K562 (cell line): ENCODE results near the gene RAPGEFL1.

ENCODE experiments used
- EP300 ChIP-seq: IDR thresholded peaks from 2 replicates; pipeline ENCODE4 v1.6.1; 2012; ENCODE audit warnings: low read length, improper control_type of control experiment
- FOSL1 ChIP-seq: fragments of 200-800 bp; sonication (Bioruptor generic); conservative IDR thresholded peaks from 2 replicates; pipeline ENCODE4 v1.6.1; 2016; ENCODE audit warnings: missing genetic modification characterization, missing compliant biosample characterization
- FOXK2 ChIP-seq, 2 experiments: fragments of 450-650 bp; IDR thresholded peaks in 1 of 2; conservative IDR thresholded peaks in 1 of 2; 2 replicates each; pipeline ENCODE4 v1.6.1; 2016; ENCODE audit warnings: low read depth in 2 of 2, mild to moderate bottlenecking in 1 of 2
- GTF2E2 ChIP-seq: fragments of 200-800 bp; sonication (Bioruptor generic); IDR thresholded peaks from 2 replicates; pipeline ENCODE4 v1.6.1; 2016; ENCODE audit warnings: missing genetic modification characterization, missing compliant biosample characterization
- HDAC3 ChIP-seq: fragments of 450-650 bp; IDR thresholded peaks from 2 replicates; pipeline ENCODE4 v1.6.1; 2018; ENCODE audit warnings: borderline replicate concordance, mild to moderate bottlenecking, moderate library complexity; ENCODE audit not compliant: partially characterized antibody
- MXI1 ChIP-seq: IDR thresholded peaks from 2 replicates; pipeline ENCODE4 v1.6.1; 2011; ENCODE audit warnings: low read depth, mild to moderate bottlenecking, improper control_type of control experiment, low read length
- RBM17 ChIP-seq: fragments of 200-400 bp; formaldehyde crosslinking; IDR thresholded peaks from 2 replicates; pipeline ENCODE4 v1.6.1; 2017; ENCODE audit warnings: low read depth, mild to moderate bottlenecking, low read length, borderline replicate concordance
- RNF2 ChIP-seq: sonication (generic); IDR thresholded peaks from 2 replicates; pipeline ENCODE4 v1.6.1; 2016
- TOE1 ChIP-seq, 2 experiments: fragments of 450-650 bp in 1 of 2; sonication (generic) in 1 of 2; formaldehyde crosslinking in 1 of 2; IDR thresholded peaks; 2 replicates each; pipeline versions ENCODE4 v1.7.1 to v1.8.0; 2016 to 2022; ENCODE audit warnings: borderline replicate concordance in 2 of 2, mild to moderate bottlenecking in 2 of 2, antibody characterized with exemption in 1 of 2, inconsistent platforms in 1 of 2, low read depth in 1 of 2, missing genetic modification reagents in 1 of 2, moderate library complexity in 1 of 2
- ZNF699 ChIP-seq: fragments of 250-450 bp; sonication (Bioruptor Pico); IDR thresholded peaks from 2 replicates; pipeline ENCODE4 v1.8.0; 2021; ENCODE audit warnings: mild to moderate bottlenecking, moderate library complexity; ENCODE audit not compliant: insufficient replicate concordance
- TF ChIP-seq, protein P1 (sequence below): IDR thresholded peaks from 2 replicates; pipeline ENCODE4 v1.6.1; 2012; ENCODE audit warnings: low read depth, low read length, improper control_type of control experiment, borderline replicate concordance
- TF ChIP-seq, protein P2 (sequence below), 2 experiments: IDR thresholded peaks; 2 replicates each; pipeline ENCODE4 v1.6.1; 2012; ENCODE audit warnings: improper control_type of control experiment in 2 of 2, low read depth in 2 of 2, low read length in 2 of 2, borderline replicate concordance in 1 of 2
- TF ChIP-seq, protein P3 (sequence below): sonication (generic); formaldehyde crosslinking; IDR thresholded peaks from 2 replicates; pipeline ENCODE4 v1.8.1; 2023; ENCODE audit warnings: mild to moderate bottlenecking, missing genetic modification reagents
- TF ChIP-seq, protein P4 (sequence below), 3 experiments: IDR thresholded peaks in 2 of 3; conservative IDR thresholded peaks in 1 of 3; 2 replicates each; pipeline ENCODE4 v1.5.1; 2011 to 2012; ENCODE audit warnings: low read length in 3 of 3, mild to moderate bottlenecking in 3 of 3, control low read depth in 2 of 3, improper control_type of control experiment in 1 of 3, inconsistent platforms in 1 of 3, low read depth in 1 of 3, mixed read lengths in 1 of 3, moderate library complexity in 1 of 3; ENCODE audit not compliant: insufficient read depth in 2 of 3

DNA sequence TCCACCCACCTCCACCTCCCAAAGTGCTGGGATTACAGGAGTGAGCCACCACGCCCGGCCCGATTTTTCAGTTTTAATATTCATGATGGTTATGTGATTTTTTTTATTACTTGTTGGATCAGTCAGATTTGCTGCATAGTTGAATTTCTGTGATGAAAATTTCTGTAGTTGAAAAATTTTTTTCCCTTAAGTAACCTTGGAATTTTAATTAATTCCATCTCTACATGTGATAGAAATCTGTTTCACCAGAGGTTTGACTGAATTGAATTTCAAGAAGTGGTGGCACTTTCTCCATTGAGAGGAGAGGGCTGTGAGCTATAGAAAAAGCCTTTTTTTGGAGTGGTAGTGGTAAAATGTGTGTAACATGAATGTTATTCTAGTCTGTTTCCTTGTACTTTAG, 66.5 kb downstream of the RAPGEFL1 start:
- TF ChIP-seq, protein P1, sequence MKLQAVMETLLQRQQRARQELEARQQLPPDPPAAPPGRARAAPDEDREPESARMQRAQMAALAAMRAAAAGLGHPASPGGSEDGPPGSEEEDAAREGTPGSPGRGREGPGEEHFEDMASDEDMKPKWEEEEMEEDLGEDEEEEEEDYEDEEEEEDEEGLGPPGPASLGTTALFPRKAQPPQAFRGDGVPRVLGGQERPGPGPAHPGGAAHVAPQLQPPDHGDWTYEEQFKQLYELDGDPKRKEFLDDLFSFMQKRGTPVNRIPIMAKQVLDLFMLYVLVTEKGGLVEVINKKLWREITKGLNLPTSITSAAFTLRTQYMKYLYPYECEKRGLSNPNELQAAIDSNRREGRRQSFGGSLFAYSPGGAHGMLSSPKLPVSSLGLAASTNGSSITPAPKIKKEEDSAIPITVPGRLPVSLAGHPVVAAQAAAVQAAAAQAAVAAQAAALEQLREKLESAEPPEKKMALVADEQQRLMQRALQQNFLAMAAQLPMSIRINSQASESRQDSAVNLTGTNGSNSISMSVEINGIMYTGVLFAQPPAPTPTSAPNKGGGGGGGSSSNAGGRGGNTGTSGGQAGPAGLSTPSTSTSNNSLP: no peak
- TF ChIP-seq FOXK2 (conservative IDR thresholded peaks at IDR 0.05 in 1 of 2, IDR thresholded peaks at IDR 0.05 in 1 of 2; ENCODE audit: low read depth in 2 of 2): no peak
- no peak for TF ChIP-seq TOE1 (IDR thresholded peaks at IDR 0.05; ENCODE audit: borderline replicate concordance)
- TF ChIP-seq TOE1 (CRISPR knock-in tag; IDR thresholded peaks at IDR 0.05; ENCODE audit: borderline replicate concordance, low read depth): no peak
- TF ChIP-seq, protein P2, sequence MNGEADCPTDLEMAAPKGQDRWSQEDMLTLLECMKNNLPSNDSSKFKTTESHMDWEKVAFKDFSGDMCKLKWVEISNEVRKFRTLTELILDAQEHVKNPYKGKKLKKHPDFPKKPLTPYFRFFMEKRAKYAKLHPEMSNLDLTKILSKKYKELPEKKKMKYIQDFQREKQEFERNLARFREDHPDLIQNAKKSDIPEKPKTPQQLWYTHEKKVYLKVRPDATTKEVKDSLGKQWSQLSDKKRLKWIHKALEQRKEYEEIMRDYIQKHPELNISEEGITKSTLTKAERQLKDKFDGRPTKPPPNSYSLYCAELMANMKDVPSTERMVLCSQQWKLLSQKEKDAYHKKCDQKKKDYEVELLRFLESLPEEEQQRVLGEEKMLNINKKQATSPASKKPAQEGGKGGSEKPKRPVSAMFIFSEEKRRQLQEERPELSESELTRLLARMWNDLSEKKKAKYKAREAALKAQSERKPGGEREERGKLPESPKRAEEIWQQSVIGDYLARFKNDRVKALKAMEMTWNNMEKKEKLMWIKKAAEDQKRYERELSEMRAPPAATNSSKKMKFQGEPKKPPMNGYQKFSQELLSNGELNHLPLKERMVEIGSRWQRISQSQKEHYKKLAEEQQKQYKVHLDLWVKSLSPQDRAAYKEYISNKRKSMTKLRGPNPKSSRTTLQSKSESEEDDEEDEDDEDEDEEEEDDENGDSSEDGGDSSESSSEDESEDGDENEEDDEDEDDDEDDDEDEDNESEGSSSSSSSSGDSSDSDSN (IDR thresholded peaks at IDR 0.05; ENCODE audit: borderline replicate concordance in 1 of 2, low read depth in 2 of 2, low read length in 2 of 2): no peak
- no peak for TF ChIP-seq RNF2
- no peak for TF ChIP-seq FOSL1 (tag)
- TF ChIP-seq, protein P3, sequence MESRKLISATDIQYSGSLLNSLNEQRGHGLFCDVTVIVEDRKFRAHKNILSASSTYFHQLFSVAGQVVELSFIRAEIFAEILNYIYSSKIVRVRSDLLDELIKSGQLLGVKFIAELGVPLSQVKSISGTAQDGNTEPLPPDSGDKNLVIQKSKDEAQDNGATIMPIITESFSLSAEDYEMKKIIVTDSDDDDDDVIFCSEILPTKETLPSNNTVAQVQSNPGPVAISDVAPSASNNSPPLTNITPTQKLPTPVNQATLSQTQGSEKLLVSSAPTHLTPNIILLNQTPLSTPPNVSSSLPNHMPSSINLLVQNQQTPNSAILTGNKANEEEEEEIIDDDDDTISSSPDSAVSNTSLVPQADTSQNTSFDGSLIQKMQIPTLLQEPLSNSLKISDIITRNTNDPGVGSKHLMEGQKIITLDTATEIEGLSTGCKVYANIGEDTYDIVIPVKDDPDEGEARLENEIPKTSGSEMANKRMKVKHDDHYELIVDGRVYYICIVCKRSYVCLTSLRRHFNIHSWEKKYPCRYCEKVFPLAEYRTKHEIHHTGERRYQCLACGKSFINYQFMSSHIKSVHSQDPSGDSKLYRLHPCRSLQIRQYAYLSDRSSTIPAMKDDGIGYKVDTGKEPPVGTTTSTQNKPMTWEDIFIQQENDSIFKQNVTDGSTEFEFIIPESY (CRISPR knock-in tag): no peak
- no peak for TF ChIP-seq RBM17
- TF ChIP-seq GTF2E2 (tag): no peak
- TF ChIP-seq EP300: no peak
- no peak for TF ChIP-seq MXI1
- TF ChIP-seq ZNF699 (CRISPR knock-in tag): no peak
- TF ChIP-seq, protein P4, sequence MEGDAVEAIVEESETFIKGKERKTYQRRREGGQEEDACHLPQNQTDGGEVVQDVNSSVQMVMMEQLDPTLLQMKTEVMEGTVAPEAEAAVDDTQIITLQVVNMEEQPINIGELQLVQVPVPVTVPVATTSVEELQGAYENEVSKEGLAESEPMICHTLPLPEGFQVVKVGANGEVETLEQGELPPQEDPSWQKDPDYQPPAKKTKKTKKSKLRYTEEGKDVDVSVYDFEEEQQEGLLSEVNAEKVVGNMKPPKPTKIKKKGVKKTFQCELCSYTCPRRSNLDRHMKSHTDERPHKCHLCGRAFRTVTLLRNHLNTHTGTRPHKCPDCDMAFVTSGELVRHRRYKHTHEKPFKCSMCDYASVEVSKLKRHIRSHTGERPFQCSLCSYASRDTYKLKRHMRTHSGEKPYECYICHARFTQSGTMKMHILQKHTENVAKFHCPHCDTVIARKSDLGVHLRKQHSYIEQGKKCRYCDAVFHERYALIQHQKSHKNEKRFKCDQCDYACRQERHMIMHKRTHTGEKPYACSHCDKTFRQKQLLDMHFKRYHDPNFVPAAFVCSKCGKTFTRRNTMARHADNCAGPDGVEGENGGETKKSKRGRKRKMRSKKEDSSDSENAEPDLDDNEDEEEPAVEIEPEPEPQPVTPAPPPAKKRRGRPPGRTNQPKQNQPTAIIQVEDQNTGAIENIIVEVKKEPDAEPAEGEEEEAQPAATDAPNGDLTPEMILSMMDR (IDR thresholded peaks at IDR 0.05 in 2 of 3, conservative IDR thresholded peaks at IDR 0.05 in 1 of 3; ENCODE audit: insufficient read depth in 2 of 3, low read depth in 1 of 3, low read length in 3 of 3): no peak
- no peak for TF ChIP-seq HDAC3
